ENCODE data around the gene SYT3.

DNA sequence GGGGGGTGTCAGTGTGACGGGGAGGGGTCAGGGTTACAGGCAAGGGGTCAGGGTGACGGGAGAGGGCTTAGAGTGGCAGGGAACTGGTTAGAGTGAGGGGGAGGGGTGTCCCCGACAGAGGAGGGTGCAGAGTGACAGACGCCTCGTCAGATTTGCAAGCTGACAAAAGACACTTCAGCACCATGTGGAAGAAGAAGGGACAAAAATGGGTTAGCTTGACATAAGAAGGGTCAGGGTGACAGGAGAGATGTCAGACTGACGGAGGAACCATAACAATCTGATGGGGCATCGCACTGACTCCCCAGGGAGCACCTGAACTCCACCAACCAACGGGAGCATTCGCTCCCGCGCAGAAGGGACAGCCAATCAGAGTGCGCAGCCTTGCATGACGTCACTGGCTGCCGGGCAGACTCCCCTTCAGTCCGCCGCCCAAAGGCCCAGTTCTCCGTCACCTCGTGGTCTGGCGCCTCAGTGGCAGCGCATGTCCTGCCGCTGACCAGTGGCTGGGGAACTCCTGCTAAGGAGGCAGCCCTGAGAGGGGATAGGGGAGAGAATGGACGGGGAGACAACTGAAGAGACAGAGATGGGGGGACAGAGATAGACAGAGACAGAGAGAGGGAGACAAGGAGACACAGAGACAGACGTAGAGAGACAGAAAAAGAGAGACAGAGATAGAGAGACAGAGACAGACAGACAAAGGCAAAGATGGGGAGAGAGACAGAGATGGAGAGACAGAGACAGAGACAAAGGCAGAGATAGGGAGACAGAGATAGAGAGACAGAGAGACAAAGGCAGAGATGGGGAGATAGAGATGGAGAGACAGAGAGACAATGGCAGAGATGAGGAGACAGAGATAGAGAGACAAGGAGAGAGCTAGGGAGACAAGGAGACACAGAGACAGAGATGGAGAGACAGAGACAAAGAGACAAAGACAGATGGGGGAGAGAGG lies 39.8 kb upstream of the SYT3 start:
- TF ChIP-seq, protein P1, sequence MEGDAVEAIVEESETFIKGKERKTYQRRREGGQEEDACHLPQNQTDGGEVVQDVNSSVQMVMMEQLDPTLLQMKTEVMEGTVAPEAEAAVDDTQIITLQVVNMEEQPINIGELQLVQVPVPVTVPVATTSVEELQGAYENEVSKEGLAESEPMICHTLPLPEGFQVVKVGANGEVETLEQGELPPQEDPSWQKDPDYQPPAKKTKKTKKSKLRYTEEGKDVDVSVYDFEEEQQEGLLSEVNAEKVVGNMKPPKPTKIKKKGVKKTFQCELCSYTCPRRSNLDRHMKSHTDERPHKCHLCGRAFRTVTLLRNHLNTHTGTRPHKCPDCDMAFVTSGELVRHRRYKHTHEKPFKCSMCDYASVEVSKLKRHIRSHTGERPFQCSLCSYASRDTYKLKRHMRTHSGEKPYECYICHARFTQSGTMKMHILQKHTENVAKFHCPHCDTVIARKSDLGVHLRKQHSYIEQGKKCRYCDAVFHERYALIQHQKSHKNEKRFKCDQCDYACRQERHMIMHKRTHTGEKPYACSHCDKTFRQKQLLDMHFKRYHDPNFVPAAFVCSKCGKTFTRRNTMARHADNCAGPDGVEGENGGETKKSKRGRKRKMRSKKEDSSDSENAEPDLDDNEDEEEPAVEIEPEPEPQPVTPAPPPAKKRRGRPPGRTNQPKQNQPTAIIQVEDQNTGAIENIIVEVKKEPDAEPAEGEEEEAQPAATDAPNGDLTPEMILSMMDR (IDR thresholded peaks at IDR 0.05; ENCODE audit: control extremely low read depth in 1 of 3, insufficient read depth in 1 of 3, low read depth in 1 of 3, low read length in 3 of 3): no peak
- TF ChIP-seq POLR2A (IDR thresholded peaks at IDR 0.05; ENCODE audit: control extremely low read depth in 1 of 2, low read depth in 2 of 2, low read length in 2 of 2) (no peak), GABPA (IDR thresholded peaks at IDR 0.05; ENCODE audit: borderline replicate concordance, insufficient read depth, low read length) (no peak), POU5F1 (IDR thresholded peaks at IDR 0.05; ENCODE audit: low read depth, low read length) (no peak), POLR2AphosphoS5 (IDR thresholded peaks at IDR 0.05; ENCODE audit: low read depth, low read length) (no peak), SP1 (IDR thresholded peaks at IDR 0.05; ENCODE audit: low read depth, low read length) (peak; percentile 93), RFX5 (IDR thresholded peaks at IDR 0.05; ENCODE audit: borderline replicate concordance, low read depth, low read length) (peak; percentile 100)

Data from H1 (cell line).